ENCODE results near the gene DHFR2.

- TF ChIP-seq CTCF (IDR thresholded peaks at IDR 0.05): no peak
- TF ChIP-seq POLR2AphosphoS5 (IDR thresholded peaks at IDR 0.05): peak in 2 of 3 donors; percentile 61 to 75
Measured at GRCh38 chr3:94062513-94063404, at the start of gene DHFR2, which contains the start of gene NSUN3.

All from suprapubic skin (tissue), 3 donors.